ENCODE measurements around the gene ATP11A. TPM values are rescaled to one million over a fixed set of nuclear protein-coding genes. Genes with fewer than 3 reads are reported as not detected.
"Not testable (repeated sequence)": the region's sequence is repeated elsewhere in the genome, so short reads cannot be mapped to it uniquely, and the experiment has no call there.

Gene ATP11A
- total RNA-seq, 1 donor from 2014 or later, result 37.0 TPM

GRCh38 chr13:112877976-112878955 is 188.4 kb downstream of the ATP11A start:
- DNase-seq (ENCODE audit: low spot score), result no peak

- DNase-seq (ENCODE audit: low spot score), result no peak
Measured at GRCh38 chr13:112879283-112879833, 189.5 kb downstream of the ATP11A start.

- no peak for DNase-seq (ENCODE audit: low spot score)
Measured at GRCh38 chr13:112880221-112880641, 190.4 kb downstream of the ATP11A start.

GRCh38 chr13:112880976-112881540 is 191.2 kb downstream of the ATP11A start:
- no peak for DNase-seq (ENCODE audit: low spot score)

- no peak for DNase-seq (ENCODE audit: low spot score)
Measured at GRCh38 chr13:112881656-112882554, 192.1 kb downstream of the ATP11A start.

- DNase-seq (ENCODE audit: low spot score), result no peak
Measured at GRCh38 chr13:112882555-112883024, 192.8 kb downstream of the ATP11A start.

- DNase-seq (ENCODE audit: low spot score), result no peak
Measured at GRCh38 chr13:112883241-112883945, 193.6 kb downstream of the ATP11A start.

GRCh38 chr13:112884700-112885099 is 194.9 kb downstream of the ATP11A start:
- DNase-seq (ENCODE audit: low spot score), result not testable (repeated sequence)

GRCh38 chr13:112885242-112885781 is 195.5 kb downstream of the ATP11A start:
- DNase-seq (ENCODE audit: low spot score), result no peak

- peak; percentile 84 for DNase-seq (ENCODE audit: low spot score)
Measured at GRCh38 chr13:112885782-112886268, 196.0 kb downstream of the ATP11A start.

- no peak for DNase-seq (ENCODE audit: low spot score)
Measured at GRCh38 chr13:112887151-112887550, 197.3 kb downstream of the ATP11A start.

- no peak for DNase-seq (ENCODE audit: low spot score)
Measured at GRCh38 chr13:112887557-112887991, 197.7 kb downstream of the ATP11A start.

- DNase-seq (ENCODE audit: low spot score), result no peak
Measured at GRCh38 chr13:112888238-112889111, 198.6 kb downstream of the ATP11A start.

GRCh38 chr13:112889351-112890290 is 199.8 kb downstream of the ATP11A start:
- no peak for DNase-seq (ENCODE audit: low spot score)

GRCh38 chr13:112890316-112891145 is 200.7 kb downstream of the ATP11A start:
- no peak for DNase-seq (ENCODE audit: low spot score)

GRCh38 chr13:112891477-112892401 is 201.9 kb downstream of the ATP11A start:
- DNase-seq (ENCODE audit: low spot score), result no peak

All from ureter (tissue), 1 donor.